Stimulated activated naive CD4-positive, alpha-beta T cell (primary cell): ENCODE data around the gene CMPK1.
A peak's percentile ranks its signal among the peaks of the same experiment; 100 is the strongest.
"Not testable (repeated sequence)": the region's sequence is repeated elsewhere in the genome, so short reads cannot be mapped to it uniquely, and the experiment has no call there.

Source experiments
- DNase-seq, 6 experiments: peaks; one replicate each; lab custom pipeline; 2025; lab: John Stamatoyannopoulos, UW

CMPK1 gene

DNA sequence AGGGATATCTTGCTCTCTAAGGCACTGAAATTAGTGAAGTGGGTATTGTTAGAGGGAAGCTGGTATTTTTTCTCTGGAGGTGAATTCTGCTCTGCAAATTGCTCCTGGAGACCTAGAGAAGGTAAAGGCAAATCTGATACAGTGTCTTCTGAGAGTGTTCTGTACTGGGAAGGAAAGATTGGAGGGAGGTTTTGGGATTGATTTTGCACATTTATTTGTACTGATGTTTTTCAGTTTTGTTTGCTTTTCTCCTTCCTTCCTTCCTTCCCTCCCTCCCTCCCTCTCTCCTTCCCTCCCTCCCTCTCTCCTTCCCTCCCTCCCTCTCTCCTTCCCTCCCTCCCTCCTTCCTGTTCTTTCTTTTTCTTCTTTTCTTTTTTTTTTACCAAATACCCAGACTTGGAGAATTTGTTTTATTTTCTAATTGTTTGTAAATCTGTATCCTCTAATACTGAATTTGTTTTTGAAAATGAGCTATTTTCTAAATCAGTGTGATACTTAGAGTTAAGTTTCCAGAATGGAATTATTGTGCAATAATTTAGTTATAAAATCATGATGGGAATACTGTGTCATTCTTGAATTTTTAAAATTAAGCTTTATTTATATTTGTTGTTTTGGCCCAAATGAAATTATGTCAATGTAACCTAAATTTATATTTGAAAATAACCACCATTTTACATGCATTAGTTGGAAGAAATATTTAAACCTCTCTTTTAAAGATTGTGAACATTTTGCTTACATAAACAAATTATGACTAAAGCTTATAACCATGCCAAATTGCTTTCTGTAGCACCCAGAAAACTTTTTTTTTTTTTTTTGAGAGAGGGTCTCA, 4.9 kb downstream of the CMPK1 start:
- DNase-seq: no peak

DNA sequence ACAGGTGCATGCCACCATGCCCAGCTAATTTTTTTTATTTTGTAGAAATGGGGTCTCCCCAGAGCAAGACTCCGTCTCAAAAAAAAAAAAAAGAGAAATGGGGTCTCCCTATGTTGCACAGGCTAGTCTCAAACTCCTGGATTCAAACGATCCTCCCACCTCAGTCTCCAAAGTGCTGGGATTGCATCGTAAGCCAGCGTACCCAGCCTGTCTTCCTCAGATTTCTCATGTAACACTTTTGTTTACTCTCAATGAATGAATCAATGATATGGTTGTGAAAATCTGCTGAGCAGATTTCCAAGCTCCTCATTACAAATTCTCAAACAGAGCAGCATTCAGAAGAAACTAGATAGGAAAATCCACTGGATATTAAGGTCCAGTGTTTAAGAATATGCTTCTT, 6.6 kb downstream of the CMPK1 start:
- DNase-seq: no peak

DNA sequence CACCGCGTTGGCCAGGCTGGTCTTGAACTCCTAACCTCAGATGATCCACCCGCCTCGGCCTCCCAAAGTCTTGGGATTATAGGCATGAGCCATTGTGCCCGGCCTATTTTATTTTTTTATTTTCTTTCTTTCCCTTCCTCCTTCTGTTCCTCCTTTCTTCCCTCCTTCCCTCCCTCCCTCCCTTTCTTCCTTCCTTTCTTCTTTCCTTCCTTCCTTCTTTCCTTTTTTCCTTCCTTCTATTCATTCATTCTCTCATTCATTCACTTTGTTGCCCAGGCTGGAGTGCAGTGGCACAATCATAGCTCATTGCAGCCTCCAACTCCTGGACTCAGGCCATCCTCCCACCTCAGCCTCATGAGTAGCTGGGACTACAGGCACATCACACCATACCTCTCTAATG, 13.4 kb downstream of the CMPK1 start:
- not testable (repeated sequence) for DNase-seq

DNA sequence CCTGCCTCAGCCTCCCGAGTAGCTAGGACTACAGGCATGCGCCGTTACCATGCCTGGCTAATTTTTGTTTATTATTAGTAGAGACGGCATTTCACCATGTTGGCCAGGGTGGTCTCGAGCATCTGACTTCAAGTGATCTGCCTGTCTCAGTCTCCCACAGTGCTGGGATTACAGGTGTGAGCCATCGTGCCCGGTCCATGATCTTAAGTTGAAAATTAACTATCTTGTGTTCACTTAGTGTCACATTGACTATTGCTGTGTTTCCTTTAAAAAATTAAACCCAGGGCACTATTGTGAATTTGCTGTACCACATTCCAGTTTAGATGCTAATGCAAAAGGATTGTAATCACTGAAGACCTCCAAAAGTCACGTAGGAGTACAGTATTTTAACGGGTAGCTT, 14.1 kb downstream of the CMPK1 start:
- no peak for DNase-seq

DNA sequence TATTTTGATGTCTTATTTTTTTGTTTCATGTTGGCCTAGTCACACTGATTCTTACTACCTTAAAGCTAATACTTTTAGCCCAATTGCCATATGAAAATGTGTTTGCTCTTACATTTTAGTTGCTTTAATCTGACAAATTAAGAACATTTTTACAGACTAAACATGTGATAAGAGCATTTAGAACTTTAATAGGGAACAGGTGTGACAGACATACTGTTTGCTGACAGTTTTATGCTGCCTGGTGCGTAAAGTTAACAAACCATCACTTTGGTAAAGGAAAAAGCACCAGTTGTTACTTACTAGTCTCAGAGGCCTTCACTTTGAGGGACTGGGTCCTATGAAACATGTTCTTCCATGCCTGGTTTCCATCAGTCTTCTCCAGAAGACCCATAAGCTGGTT, 14.7 kb downstream of the CMPK1 start:
- no peak for DNase-seq

DNA sequence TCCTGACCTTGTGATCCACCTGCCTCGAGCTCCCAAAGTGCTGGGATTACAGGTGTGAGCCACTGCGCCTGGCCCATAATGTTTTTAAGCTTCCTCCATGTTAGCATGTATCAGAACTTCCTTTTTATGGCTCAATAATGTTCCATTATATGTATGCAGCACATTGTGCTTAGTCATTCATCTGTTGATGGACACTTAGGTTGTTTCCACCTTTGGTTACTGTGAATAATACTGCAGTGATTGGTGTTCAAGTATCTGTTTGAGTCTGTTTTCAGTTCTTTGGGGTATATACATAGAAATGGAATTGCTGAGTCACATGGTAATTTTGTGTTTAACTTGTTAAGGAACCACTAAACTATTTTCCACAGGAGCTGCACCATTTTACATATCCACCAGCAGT, 17.7 kb downstream of the CMPK1 start:
- DNase-seq: no peak

DNA sequence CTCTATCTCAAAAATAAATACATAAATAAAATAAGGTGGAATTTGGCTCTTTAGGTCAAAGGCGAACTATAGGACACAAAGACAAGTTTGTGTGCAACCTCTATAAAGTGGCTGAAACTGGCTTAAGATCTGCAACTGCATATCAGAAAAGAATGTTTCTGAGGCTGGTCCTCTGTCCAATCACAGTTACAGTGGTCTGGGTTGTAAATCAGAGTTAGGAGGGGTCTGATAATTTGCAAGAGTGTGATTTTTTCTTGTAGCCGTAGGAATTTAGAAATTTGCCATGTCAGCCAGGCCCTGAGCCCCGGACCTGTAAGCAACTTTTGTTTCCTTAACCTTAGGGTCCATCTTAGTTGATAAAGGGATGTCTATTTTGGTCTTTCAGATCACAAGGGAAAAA, 27.8 kb downstream of the CMPK1 start:
- no peak for DNase-seq

DNA sequence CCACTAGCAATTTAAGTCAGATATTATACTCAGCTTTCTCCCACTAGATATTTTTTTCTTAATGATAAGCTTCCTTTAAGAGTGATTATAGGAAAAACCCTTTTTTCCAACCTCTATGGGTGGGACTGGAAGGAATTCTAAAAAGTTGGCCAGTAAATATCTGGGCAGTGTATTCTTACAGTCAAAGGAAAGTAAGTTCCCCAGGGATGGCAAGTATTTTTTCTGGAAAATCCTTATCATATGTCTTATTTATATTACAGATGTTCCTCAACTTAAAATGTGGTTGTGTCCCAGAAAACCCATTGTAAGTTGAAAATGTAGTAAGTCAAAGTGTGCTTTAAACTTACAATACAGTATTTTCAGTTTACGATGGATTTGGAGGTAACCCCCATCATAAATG, 29.2 kb downstream of the CMPK1 start:
- no peak for DNase-seq

DNA sequence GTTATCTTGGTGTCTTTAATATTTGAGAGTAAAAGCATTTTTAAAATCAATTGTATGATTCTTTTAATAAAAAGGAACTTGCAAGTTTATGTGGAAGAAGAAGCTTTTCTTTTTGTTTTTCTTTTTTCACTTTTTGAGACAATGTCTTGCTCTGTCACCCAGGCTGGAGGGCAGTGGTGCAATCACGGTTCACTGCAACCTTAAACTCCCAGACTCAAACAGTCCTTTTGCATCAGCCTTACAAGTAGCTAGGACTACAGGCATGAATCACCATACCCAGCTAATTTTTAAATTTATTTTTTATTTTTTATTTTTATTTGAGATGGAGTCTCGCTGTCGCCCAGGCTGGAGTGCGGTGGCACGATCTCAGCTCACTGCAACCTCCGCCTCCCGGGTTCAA, 34.1 kb downstream of the CMPK1 start:
- no peak for DNase-seq

DNA sequence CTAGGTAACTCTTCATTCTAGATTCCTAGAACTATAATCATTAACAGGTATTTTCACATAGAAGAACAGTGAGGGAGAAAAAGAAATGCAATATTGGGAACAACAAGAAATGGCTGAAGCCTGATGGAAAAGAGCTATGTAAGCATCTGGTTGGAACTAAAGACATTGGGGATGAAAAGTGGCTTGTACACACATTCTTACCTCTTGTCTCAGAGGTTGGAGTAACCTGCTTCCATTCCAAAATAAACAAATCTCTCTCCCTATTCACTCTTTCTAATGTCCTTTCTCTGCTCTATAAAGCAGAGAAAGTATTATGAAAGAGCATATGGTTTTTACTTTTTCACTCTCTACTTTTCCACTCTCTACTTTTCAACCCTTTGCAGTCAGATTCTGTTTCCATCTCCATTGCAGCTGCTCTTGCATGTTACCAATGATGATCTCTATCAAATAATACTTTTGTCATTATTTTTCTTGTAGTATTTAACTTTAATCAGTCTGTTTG, 37.5 kb downstream of the CMPK1 start:
- DNase-seq: no peak

DNA sequence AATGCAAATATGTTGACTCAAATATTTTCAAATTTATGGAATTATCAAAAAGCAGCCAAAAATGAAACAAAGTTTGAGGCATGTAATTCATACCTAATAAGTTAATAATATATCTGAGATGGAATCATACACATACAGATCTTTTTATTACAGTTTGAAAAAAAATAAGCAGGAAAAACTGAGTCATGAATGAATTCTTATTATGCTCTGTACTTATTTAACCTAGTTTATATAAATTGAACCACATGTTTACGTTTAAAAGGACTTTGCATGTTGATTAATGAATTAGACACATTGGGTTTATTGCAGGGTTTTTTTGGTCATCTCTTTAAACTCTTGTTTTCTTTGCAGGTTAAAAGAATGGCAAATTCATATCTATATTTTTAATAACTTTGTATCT, 40.9 kb downstream of the CMPK1 start:
- DNase-seq: no peak

DNA sequence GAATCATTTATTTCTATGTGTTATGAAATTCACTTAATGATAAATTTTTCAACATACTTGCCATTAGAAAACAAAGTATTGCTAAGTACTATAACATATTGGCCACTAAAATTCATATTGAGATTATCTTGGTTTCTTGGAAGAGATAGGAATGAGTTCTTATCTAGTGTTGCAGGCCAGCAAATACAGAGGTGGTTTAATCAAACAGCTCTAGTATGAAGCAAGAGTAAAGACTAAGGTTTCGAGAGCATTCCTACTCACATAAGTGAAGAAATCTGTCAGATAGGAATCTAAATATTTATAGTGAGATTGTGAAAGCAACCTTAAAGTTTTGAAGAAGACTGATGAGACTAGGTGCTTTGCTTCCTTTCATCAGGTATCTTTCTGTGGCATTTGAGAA, 44.6 kb downstream of the CMPK1 start:
- DNase-seq: no peak

DNA sequence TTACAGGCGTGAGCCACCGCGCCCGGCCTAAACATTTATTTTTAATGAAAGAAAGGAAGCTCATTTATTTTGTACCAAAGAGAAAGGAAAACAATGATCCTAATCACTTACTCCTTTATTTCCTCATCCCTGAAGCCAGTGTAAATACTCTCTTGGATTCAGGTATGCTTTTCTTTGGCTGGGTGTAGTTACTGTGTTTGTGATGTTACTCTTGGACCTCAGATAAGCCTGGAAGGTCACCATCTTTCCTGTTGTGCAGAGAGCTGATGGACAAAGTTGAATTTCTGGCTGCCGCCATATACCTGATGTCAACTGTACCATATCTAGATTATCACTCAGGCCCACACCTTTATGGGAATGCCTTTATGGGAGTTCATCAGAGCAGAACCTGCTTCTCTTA, 47.1 kb downstream of the CMPK1 start:
- DNase-seq: no peak

DNA sequence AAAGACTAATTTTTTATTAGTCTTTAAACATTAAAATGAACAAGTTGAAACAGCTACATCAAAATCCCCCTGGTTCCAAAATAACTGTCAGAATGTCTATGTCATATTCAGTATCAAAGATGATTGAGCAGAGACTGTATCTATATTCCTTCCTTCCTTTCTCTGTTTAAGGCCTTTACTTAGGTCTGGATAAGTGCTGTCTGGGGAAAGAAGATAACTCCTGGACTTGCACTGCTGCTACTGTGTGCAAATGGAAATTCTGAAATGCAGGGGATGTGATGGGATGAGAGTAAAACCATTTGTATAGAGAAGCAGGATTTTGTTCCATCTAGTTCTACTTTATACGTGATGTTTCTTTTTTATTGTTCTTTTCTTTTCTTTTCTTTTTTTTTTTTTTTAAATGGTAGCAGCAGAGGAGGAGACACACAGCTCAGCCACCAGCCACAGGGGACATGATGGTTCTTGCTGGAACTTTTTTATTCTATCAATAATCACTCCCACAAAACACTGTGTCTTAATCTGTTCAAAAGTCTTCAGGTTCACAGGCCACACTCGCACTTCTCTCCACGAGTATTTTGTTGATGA, 48.9 kb downstream of the CMPK1 start:
- DNase-seq: no peak

DNA sequence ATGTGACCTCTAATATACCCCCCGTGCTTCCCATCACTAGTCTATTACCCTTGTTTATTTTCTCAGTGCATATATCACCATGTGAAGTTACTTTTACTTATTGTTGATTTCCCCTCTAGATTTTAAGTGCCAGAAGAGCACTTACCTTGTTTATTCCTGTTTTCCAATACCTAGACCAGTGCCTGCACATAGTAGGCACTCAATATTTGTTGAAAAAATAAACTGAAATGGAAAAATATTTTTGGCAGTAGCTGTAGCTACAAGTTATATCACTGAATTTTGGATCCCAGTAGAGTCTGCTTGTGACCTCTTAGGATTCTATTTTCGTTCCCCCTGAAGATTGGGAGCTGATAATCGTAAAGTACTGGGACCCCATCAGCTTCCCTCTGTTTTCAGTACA, 50.5 kb downstream of the CMPK1 start:
- DNase-seq: no peak

DNA sequence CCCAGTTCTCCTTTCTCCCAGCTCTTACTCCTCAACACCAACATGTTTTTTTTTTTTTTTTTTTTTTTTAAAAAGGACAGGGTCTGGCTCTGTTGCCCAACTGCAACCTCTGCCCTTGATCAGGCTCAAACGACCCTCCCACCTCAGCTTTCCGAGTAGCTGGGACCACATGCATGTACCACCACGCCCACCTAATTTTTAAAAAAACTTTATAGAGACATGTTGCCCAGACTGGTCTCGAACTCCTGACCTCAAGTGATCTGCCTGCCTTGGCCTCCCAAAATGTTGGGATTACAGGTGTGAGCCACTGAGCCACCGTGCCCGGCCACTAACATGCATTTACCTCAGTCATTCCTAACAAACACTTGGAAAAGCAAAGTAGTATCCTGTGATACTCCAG, 51.4 kb downstream of the CMPK1 start:
- no peak for DNase-seq

DNA sequence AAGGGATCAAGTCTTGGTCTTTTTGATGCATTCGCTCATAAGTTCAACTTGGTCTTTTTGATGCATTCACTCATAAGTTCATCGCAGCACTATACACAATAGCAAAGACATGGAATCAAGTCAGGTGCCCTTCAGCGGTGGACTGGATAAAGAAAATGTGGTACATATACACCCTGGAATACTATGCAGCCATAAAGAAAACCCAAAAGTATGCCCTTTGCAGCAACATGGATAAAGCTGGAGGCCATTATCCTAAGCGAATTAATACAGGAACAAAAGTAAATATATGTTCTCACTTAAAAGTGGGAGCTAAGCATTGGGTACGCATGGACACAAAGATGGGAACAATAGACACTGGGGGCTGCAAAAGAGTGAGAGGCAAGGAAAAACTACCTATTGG, 52.7 kb downstream of the CMPK1 start:
- DNase-seq: no peak

DNA sequence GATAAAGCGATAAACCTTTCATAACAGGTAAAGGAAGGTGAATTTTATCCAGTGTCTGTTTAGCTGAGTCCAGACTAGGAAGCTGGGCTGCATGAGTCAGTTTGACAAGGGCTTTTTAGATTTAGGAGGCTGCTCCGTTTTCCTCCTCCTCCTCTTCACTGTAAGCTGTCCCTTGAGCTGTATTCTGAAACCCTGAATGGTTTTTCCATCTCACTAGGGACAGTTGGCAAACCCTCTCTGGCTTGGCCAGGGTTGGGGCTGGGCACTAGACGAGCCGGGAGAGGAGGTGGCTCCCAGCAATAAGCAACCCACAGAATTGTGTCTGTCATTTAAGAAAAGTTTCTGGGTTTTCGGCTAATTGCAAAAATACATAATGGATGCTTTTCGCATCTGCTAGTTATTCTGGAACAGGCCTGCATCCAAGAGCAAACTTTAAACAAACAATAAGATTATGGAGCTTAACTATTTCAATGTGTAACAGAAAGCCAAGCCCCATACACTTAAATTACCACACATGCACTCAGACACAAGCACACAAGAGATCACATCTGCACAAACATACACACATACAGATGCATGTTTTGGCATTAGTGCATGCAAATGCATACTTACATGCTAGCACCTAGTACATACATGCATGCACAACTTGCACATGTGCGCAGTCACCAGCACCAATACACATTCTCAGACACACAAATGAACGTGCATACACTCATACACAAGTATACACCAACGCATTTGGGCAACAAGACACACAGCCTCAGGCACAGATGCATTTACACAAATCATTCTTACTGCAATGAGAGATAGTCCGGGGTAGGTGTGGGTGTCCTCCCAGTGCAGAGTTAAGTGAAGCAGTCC, 54.7 kb downstream of the CMPK1 start:
- DNase-seq: no peak

DNA sequence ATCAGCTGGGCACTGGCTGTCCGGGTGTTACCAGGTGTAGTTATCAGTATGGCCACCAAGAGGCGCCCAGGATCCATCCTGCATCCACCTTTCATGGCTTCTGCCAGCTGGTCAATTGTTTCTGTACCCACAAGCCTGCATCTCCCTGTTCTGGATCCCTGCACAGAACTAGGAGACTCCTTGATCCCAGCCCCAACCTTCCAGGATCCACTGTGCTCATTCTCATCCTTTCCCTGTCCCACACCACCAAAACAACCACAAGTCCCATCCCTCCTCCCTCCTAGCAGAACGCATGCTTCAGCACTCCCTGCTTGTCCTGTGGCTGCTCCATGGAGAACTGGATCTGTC, 55.3 kb downstream of the CMPK1 start:
- peak in 3 of 6 experiments; percentile 2 to 7 (median 5) for DNase-seq

DNA sequence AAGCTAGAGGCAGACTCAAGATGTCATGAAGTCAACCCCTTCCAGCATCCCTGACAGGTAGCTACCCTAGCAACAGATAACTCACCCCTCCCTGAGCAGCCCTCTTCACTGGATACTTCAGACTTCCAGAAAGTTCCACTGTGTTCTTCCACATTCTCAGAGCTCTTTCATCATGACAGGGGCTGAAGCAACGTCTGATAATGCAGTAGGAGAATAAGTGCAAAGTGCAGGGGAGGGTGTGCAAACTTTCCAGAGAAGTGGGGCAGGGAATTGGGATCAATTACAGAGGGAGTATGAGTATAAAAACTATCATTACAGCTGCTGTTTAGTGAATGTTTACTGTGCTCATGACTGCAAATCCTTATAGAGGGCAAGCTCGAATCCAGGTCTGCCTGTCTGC, 56.1 kb downstream of the CMPK1 start:
- DNase-seq: no peak

DNA sequence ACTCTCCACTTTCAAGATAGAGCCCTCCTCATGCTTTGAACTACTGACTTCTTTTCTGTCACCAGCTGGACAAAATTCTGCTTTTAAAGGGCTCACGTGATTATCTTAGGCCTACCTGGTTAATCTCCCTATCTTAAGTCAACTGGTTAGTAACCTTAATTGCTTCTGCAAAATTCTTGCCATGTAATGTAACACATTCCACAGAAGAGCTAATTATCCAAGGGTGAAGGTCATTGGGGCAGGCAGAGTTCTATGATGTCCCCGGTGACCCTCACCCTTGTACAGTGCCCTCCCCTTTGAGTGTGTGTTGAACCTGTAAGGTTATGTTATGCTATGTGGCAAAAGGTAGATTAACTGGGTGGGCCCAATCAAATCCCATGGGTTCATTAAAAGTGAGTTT, 57.3 kb downstream of the CMPK1 start:
- no peak for DNase-seq

DNA sequence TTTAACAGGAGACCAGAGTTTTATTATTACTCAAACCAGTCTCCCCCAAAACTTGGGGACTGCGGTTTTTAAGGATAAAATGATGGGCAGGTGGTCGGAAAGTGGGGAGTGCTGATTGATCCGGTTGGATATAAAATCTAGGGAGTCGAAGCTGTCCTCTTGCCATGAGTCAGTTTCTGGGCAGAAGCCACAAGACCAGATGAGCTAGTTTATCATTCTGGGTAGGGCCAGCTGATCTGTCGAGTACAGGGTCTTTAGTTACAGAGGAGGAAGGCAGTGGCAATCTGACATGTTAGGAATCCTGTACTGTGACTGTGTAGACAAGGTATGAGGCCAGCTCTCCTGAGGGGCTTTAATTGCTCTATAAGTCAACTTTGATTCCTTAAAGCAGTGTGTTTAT, 59.6 kb downstream of the CMPK1 start:
- DNase-seq: no peak

DNA sequence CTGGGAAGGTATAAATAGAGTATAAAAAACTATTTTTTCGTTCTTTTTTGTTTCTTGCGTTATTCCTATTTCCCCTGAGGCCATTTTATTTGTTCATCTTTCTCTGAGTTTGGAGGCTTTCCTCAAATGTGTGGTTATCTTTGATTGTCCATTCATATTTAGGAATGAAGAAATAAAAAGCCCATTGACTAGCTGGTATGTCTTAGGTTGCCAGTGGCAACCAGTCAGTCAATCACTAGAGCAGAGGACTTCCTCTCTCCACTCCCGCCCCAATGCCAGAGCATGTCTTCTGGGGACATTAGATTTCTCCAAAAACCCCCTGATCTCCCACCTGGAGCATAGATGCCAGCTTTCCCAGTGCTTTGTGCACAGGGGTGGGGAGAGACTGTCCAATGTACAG, 61.8 kb downstream of the CMPK1 start:
- DNase-seq: no peak
